ENCODE results near the gene WIPF2.

The WIPF2 gene

GRCh38 chr17:40259505-40259904, 40.4 kb downstream of the WIPF2 start:
- no peak overlapping the region for H2AFZ ChIP-seq (ENCODE audit: low read depth, low read length)
- H3K9ac ChIP-seq (ENCODE audit: low read depth, low read length) = no peak overlapping the region
- no peaks in the 10 kb centered on the region for H4K20me1 ChIP-seq (ENCODE audit: insufficient read depth, low read length)
- no peaks in the 10 kb centered on the region for H3K9me3 ChIP-seq (ENCODE audit: insufficient read depth, low read length, severe bottlenecking)
- H3K36me3 ChIP-seq (ENCODE audit: insufficient read depth, low read length) = peaks cover 65% of the 10 kb centered on the region
- no peak overlapping the region for H3K4me3 ChIP-seq (ENCODE audit: low read depth in 1 of 2, low read length in 2 of 2)
- ATAC-seq (ENCODE audit: insufficient read depth, low read depth) = no peak
- peaks cover 12% of the 10 kb centered on the region for H3K79me2 ChIP-seq (ENCODE audit: insufficient read depth, low read length)
- no peak for DNase-seq
- H3K27me3 ChIP-seq (ENCODE audit: insufficient read depth, low read length, poor library complexity) = no peaks in the 10 kb centered on the region
- H3K4me2 ChIP-seq (ENCODE audit: insufficient read depth, low read length) = no peak overlapping the region
- TF ChIP-seq, protein P1, sequence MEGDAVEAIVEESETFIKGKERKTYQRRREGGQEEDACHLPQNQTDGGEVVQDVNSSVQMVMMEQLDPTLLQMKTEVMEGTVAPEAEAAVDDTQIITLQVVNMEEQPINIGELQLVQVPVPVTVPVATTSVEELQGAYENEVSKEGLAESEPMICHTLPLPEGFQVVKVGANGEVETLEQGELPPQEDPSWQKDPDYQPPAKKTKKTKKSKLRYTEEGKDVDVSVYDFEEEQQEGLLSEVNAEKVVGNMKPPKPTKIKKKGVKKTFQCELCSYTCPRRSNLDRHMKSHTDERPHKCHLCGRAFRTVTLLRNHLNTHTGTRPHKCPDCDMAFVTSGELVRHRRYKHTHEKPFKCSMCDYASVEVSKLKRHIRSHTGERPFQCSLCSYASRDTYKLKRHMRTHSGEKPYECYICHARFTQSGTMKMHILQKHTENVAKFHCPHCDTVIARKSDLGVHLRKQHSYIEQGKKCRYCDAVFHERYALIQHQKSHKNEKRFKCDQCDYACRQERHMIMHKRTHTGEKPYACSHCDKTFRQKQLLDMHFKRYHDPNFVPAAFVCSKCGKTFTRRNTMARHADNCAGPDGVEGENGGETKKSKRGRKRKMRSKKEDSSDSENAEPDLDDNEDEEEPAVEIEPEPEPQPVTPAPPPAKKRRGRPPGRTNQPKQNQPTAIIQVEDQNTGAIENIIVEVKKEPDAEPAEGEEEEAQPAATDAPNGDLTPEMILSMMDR (IDR thresholded peaks at IDR 0.05; ENCODE audit: borderline replicate concordance, extremely low read depth, low read length, poor library complexity, severe bottlenecking) = no peak
- TF ChIP-seq EZH2 (IDR thresholded peaks at IDR 0.05; ENCODE audit: borderline replicate concordance, low read depth, low read length, severe bottlenecking) = no peak
- no peaks in the 10 kb centered on the region for H3K4me1 ChIP-seq (ENCODE audit: insufficient read depth, low read length)
- H3K27ac ChIP-seq (ENCODE audit: low read length) = no peak overlapping the region

- H3K79me2 ChIP-seq (ENCODE audit: insufficient read depth, low read length) = peaks cover 4% of the 10 kb centered on the region; the same call in 1 of the 2 replicates
- H2AFZ ChIP-seq (ENCODE audit: low read depth, low read length) = no peak overlapping the region
- H3K27ac ChIP-seq (ENCODE audit: low read length) = no peak overlapping the region
- H3K4me2 ChIP-seq (ENCODE audit: insufficient read depth, low read length) = no peak overlapping the region
- peaks cover 75% of the 10 kb centered on the region for H3K36me3 ChIP-seq (ENCODE audit: insufficient read depth, low read length)
- H3K9me3 ChIP-seq (ENCODE audit: insufficient read depth, low read length, severe bottlenecking) = no peaks in the 10 kb centered on the region
- TF ChIP-seq, protein P1 (IDR thresholded peaks at IDR 0.05; ENCODE audit: borderline replicate concordance, extremely low read depth, low read length, poor library complexity, severe bottlenecking) = no peak
- TF ChIP-seq EZH2 (IDR thresholded peaks at IDR 0.05; ENCODE audit: borderline replicate concordance, low read depth, low read length, severe bottlenecking) = no peak
- DNase-seq (no peak), ATAC-seq (ENCODE audit: insufficient read depth, low read depth) (no peak)
- no peak overlapping the region for H3K9ac ChIP-seq (ENCODE audit: low read depth, low read length)
- H3K4me3 ChIP-seq (ENCODE audit: low read depth in 1 of 2, low read length in 2 of 2) = no peak overlapping the region
- no peaks in the 10 kb centered on the region for H4K20me1 ChIP-seq (ENCODE audit: insufficient read depth, low read length)
- no peaks in the 10 kb centered on the region for H3K27me3 ChIP-seq (ENCODE audit: insufficient read depth, low read length, poor library complexity)
- H3K4me1 ChIP-seq (ENCODE audit: insufficient read depth, low read length) = no peaks in the 10 kb centered on the region
Observed at GRCh38 chr17:40260528-40260927, 41.4 kb downstream of the WIPF2 start.

DNA sequence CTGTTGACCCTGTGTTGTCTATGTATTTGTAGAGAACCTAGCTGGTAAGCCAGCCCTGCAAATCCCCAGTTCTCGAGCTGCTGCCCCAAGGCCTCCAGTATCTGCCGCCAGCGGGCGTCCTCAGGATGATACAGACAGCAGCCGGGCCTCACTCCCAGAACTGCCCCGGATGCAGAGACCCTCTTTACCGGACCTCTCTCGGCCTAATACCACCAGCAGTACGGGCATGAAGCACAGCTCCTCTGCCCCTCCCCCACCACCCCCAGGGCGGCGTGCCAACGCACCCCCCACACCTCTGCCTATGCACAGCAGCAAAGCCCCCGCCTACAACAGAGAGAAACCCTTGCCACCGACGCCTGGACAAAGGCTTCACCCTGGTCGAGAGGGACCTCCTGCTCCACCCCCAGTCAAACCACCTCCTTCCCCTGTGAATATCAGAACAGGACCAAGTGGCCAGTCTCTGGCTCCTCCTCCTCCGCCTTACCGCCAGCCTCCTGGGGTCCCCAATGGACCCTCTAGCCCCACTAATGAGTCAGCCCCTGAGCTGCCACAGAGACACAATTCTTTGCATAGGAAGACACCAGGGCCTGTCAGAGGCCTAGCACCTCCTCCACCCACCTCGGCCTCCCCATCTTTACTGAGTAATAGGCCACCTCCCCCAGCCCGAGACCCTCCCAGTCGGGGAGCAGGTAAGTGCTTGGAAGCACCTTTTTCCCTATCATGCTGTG, 45.5 kb downstream of the WIPF2 start:
- no peak for ATAC-seq (ENCODE audit: insufficient read depth, low read depth)

More for the DNA sequence above, 45.5 kb downstream of the WIPF2 start:
- TF ChIP-seq, protein P1 (IDR thresholded peaks at IDR 0.05; ENCODE audit: borderline replicate concordance, extremely low read depth, low read length, poor library complexity, severe bottlenecking) = no peak
- no peak for TF ChIP-seq EZH2 (IDR thresholded peaks at IDR 0.05; ENCODE audit: borderline replicate concordance, low read depth, low read length, severe bottlenecking)
- Histone ChIP-seq H3K79me2 (ENCODE audit: insufficient read depth, low read length) (no peaks in the 10 kb centered on the region), H2AFZ (ENCODE audit: low read depth, low read length) (no peak overlapping the region), H3K27ac (ENCODE audit: low read length) (no peak overlapping the region), H4K20me1 (ENCODE audit: insufficient read depth, low read length) (no peaks in the 10 kb centered on the region), H3K4me1 (ENCODE audit: insufficient read depth, low read length) (no peaks in the 10 kb centered on the region), H3K36me3 (ENCODE audit: insufficient read depth, low read length) (peaks cover 76% of the 10 kb centered on the region), H3K9ac (ENCODE audit: low read depth, low read length) (no peak overlapping the region), H3K4me3 (ENCODE audit: low read depth in 1 of 2, low read length in 2 of 2) (no peak overlapping the region), H3K9me3 (ENCODE audit: insufficient read depth, low read length, severe bottlenecking) (no peaks in the 10 kb centered on the region), H3K27me3 (ENCODE audit: insufficient read depth, low read length, poor library complexity) (no peaks in the 10 kb centered on the region), H3K4me2 (ENCODE audit: insufficient read depth, low read length) (no peak overlapping the region)
- DNase-seq = no peak
